GM18951 (cell line): Measurements from ENCODE around the gene PLCL1.

Experiments used
- POLR2A ChIP-seq: IDR thresholded peaks from 4 replicates; pipeline ENCODE4 v1.6.1; 2011; ENCODE audit warnings: mild to moderate bottlenecking; ENCODE audit not compliant: insufficient read length, insufficient read depth; ENCODE audit errors: extremely low read depth
- in situ Hi-C: fragments of 300-500 bp; cut with MboI; formaldehyde crosslinking; loops from one replicate; pipeline ENCODE4 v1.12.0; 2022; ENCODE audit warnings: low sequenced_read_pairs, mixed read lengths, inconsistent platforms; ENCODE audit not compliant: unreplicated experiment

PLCL1 gene

DNA sequence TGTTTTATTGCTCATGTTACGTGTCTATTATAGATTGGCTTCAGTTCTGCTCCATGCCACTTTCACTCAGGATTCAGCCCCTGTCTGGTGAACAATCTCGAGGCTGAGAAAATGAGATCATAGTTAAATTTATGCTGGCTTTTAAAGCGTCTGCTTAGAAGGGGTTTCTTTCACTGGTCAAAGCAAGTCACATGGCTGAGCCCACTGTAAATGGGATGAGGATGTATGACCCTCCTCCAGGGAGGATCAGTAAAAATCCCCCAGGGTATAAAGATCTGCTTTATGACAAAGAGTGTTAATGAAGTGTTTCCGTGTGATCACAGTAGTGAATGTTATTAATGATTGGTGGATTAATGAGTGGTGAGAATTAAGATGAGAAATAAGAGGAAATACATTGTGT lies 6.2 kb upstream of the PLCL1 start:
- TF ChIP-seq POLR2A, result no peak
- in situ Hi-C loops, result no loop called here

- in situ Hi-C loops, result no loop called here
- no peak for TF ChIP-seq POLR2A
These were observed 5.3 kb upstream of the PLCL1 start for GRCh38 chr2:197799068-197799467.

DNA sequence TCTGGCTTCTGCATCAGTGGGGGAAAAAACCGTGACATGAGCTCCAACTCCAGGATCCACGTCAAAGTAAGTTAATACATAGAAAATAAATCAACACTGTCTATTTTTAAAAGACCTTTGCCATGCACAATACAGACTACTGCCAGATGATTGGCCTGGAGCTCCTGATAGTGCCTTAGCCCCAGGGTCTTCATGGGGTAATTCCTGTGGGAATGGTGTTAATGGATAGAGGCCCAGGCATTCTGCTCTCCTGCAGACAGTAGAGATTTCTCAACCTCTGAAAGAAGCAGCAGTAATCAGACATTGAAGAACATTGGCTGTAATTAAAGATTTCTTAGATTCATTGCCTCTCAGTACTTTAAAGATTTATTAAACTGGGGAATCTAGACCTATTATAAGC lies 4.3 kb upstream of the PLCL1 start:
- no peak for TF ChIP-seq POLR2A
- in situ Hi-C loops, result loop anchor here (10.0 to 25.0 kb wide), 2 partner anchors 325 to 487 kb away; no protein-coding TSS in a partner anchor

GRCh38 chr2:197801033-197801432 lies 3.4 kb upstream of the PLCL1 start:
- in situ Hi-C loops, result loop anchor here (10.0 to 25.0 kb wide), 2 partner anchors 324 to 486 kb away; no protein-coding TSS in a partner anchor
- TF ChIP-seq POLR2A, result no peak

- TF ChIP-seq POLR2A, result no peak
- in situ Hi-C loops, result loop anchor here (10.0 to 25.0 kb wide), 2 partner anchors 322 to 484 kb away; no protein-coding TSS in a partner anchor
These were observed 1.4 kb upstream of the PLCL1 start for GRCh38 chr2:197803033-197803444.

GRCh38 chr2:197804758-197805714 lies 643 bp downstream of the PLCL1 start:
- in situ Hi-C loops, result loop anchor here (10.0 to 25.0 kb wide), 2 partner anchors 320 to 482 kb away; no protein-coding TSS in a partner anchor
- no peak for TF ChIP-seq POLR2A

DNA sequence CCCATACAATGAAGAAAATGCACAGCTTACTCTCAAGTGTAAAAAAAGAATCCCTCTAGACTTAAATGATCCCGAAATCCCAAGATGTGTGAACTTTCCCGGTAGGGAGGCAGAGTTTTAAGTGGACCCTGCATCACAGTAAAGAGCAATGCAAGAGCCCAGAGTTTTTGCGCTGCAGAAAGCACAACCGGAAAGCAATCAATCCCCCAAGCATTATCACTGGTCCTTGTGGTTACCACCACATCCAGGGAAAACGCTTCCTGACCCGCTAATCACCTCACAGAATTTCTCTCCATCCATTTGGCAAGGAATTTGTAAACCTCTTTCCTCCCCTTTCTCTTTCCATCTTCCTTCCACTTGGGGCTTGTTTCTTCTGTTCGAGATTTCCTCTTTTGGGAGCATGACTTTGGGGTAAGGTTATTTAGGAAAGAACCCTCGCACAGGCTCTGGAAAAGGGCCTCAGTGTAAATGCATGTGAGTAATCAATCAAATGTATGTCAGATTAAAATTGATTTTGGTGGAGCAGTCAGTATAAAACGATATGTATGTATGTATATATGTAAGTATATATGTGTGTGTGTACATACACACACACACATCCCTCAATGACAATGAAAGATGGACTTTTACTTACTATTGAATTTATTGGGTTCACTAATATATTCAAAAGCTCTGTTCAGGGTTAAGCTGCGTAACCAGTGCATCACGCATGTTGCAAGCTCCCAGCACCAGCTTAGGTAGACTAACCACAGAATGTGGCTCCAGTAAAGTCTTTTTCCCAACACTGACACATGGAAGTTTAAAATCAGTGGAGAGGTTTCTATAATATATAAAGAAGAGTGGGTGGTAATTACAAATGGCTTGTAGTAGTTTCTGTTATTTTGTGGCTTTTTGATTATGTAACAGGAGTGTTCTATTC lies 1.6 kb downstream of the PLCL1 start:
- in situ Hi-C loops, result loop anchor here (10.0 to 25.0 kb wide), 2 partner anchors 319 to 481 kb away; no protein-coding TSS in a partner anchor
- TF ChIP-seq POLR2A, result no peak

DNA sequence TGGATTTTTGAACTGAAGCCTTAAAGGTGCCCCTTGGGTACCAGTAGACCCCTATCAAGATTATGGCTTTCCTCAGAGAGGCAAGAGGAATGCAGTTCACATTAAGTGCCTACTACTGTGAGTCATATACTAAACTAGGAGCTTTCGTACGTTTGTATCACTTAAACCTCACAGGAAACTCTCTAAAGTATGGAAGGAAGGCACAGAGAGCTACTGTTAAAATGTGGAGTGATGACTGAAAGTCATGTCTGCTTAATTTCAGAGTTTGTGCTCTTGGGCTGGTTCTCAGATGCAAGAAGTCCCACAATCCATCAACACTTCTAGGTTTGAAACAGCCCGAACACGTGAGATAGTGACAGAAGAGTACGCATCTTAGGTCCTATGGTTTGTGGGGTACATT lies 4.7 kb downstream of the PLCL1 start:
- in situ Hi-C loops, result loop anchor here (10.0 to 25.0 kb wide), 2 partner anchors 316 to 478 kb away; no protein-coding TSS in a partner anchor
- no peak for TF ChIP-seq POLR2A

DNA sequence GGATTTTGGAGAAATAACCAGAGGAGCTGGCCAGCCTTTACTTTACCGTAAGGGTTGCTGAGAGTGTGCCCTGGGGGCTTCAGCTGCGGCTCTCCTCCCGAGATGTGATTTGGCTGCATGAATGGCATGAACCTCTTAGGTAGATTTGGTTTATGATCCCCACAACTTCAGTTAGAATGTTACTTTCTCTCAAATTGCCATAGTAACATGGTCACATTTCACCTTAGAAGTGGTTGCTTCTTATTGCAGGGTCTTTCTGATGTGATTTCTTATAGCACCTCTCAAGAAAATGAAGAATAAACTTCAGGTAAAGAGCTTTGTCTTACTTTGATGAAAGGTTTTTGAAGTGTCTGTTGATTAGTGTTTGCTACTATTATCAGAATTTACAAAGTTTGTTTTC lies 5.6 kb downstream of the PLCL1 start:
- in situ Hi-C loops, result loop anchor here (25.0 kb wide), 1 partner anchor 477 kb away; no protein-coding TSS in a partner anchor
- TF ChIP-seq POLR2A, result no peak

DNA sequence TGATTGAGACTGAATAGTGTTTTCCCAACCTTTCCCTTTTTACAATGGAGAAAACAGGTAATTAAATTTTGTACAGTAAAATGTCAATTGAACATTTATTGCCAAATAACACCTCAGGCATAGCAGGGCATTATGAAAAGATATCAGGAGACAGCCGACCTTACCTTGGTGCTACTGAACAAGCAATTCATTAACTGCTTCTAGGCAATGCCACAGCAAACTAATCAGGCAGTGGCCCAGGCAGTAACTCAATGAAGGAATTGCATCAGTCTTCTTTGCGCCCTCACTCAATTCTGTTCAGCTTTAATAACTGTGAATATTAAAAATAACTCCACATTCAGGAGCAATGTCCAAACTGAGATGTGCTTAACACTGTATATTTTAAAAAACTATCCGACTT lies 6.1 kb downstream of the PLCL1 start:
- in situ Hi-C loops, result loop anchor here (25.0 kb wide), 1 partner anchor 477 kb away; no protein-coding TSS in a partner anchor
- no peak for TF ChIP-seq POLR2A

DNA sequence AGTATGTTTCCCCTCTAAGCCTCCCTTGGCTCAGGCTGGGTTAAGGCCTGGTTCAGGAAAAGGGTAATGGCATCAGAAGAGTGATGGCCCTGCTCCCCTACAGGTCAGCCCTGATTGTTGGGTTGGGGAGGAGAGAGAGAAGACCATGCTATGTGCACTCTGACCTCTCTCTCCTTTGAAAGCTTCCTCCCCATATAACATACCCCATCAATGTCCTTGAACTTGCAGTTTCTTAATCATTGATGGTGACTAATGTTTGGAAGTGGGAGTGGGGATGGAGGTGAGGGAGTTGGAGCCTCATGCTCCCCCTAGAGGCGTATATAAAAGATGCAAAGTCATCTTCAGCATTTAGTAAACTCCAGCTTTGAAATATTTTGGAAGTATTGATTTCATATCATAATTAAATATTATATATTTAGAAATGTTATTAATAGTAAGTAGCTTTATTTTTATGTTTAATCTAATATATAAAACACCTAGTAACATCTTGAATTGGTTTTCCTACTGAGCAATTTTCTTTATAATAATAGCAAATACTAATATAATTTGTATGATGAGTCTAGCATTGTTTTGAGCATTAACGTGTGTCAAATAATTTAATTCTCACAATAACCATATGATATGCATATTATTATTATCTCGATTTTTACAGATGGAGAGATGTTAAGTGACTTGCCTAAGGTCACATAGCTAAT lies 8.8 kb downstream of the PLCL1 start:
- in situ Hi-C loops, result loop anchor here (25.0 kb wide), 1 partner anchor 474 kb away; no protein-coding TSS in a partner anchor
- TF ChIP-seq POLR2A, result no peak

- TF ChIP-seq POLR2A, result no peak
- in situ Hi-C loops, result loop anchor here (25.0 kb wide), 1 partner anchor 473 kb away; no protein-coding TSS in a partner anchor
These were observed 10.1 kb downstream of the PLCL1 start for GRCh38 chr2:197814526-197814925.

GRCh38 chr2:197821550-197822289 lies 17.3 kb downstream of the PLCL1 start:
- TF ChIP-seq POLR2A, result no peak
- in situ Hi-C loops, result loop anchor here (25.0 kb wide), 1 partner anchor 466 kb away; no protein-coding TSS in a partner anchor
